ENCODE measurements around the gene HESX1.

- TF ChIP-seq HNRNPK (IDR thresholded peaks at IDR 0.05; ENCODE audit: low read depth, low read length, poor library complexity, severe bottlenecking) = no peak
- TF ChIP-seq POLR2AphosphoS5 (IDR thresholded peaks at IDR 0.05; ENCODE audit: low read depth, low read length) = no peak
- TF ChIP-seq ZNF207 (IDR thresholded peaks at IDR 0.05; ENCODE audit: borderline replicate concordance) = no peak
- no peak for TF ChIP-seq ZNF577 (CRISPR knock-in tag; IDR thresholded peaks at IDR 0.05; ENCODE audit: borderline replicate concordance, low read depth)
- TF ChIP-seq ZBTB14 (CRISPR knock-in tag; IDR thresholded peaks at IDR 0.05) = no peak
- TF ChIP-seq STAT5B (CRISPR knock-in tag; IDR thresholded peaks at IDR 0.05) = no peak
Observed at GRCh38 chr3:57176045-57176444, 23.7 kb downstream of the HESX1 start.
